GM18505 (cell line): ENCODE data around the gene DIDO1.

Experiments used
- ATAC-seq: cut with Tn5 transposase; IDR thresholded peaks from one replicate; pipeline ENCODE4 v1.9.1; 2021; ENCODE audit not compliant: unreplicated experiment
- POLR2A ChIP-seq: IDR thresholded peaks from 4 replicates; pipeline ENCODE4 v1.6.1; 2011; ENCODE audit warnings: borderline replicate concordance; ENCODE audit not compliant: insufficient read depth, insufficient read length; ENCODE audit errors: extremely low read depth

DIDO1 gene

GRCh38 chr20:62938105-62938888 is 12.0 kb upstream of the DIDO1 start, which contains the start of gene GID8:
Gene GID8, plus strand, starts transcription at chr20:62938147. Its CDS starts 3,356 bp downstream, at chr20:62941503.
- TF ChIP-seq POLR2A, result no peak
- ATAC-seq, result peak; percentile 46

GRCh38 chr20:62937268-62938104 is 11.2 kb upstream of the DIDO1 start:
- TF ChIP-seq POLR2A, result peak; percentile 80
- peak; percentile 82 for ATAC-seq

GRCh38 chr20:62935968-62936585 is 9.8 kb upstream of the DIDO1 start:
- no peak for ATAC-seq
- no peak for TF ChIP-seq POLR2A

- ATAC-seq, result no peak
Observed at GRCh38 chr20:62935204-62935967, 9.1 kb upstream of the DIDO1 start.

GRCh38 chr20:62933966-62934365 is 7.7 kb upstream of the DIDO1 start:
- no peak for TF ChIP-seq POLR2A
- no peak for ATAC-seq

More at GRCh38 chr20:62935204-62935967, 9.1 kb upstream of the DIDO1 start:
- TF ChIP-seq POLR2A, result no peak

GRCh38 chr20:62931464-62931863 is 5.2 kb upstream of the DIDO1 start:
- TF ChIP-seq POLR2A, result no peak
- ATAC-seq, result no peak

GRCh38 chr20:62929051-62929538 is 2.8 kb upstream of the DIDO1 start:
- no peak for ATAC-seq
- peak; percentile 36 for TF ChIP-seq POLR2A

- ATAC-seq, result no peak
- no peak for TF ChIP-seq POLR2A
Observed at GRCh38 chr20:62928246-62928939, 2.1 kb upstream of the DIDO1 start.

- no peak for TF ChIP-seq POLR2A
- ATAC-seq, result no peak
Observed at GRCh38 chr20:62927128-62927705, 912 bp upstream of the DIDO1 start.

- ATAC-seq, result peak; percentile 12
Observed at GRCh38 chr20:62925420-62926228, 681 bp downstream of the DIDO1 start.

GRCh38 chr20:62925076-62925419 is 1.3 kb downstream of the DIDO1 start:
- ATAC-seq, result no peak
- TF ChIP-seq POLR2A, result no peak

More at GRCh38 chr20:62925420-62926228, 681 bp downstream of the DIDO1 start:
- no peak for TF ChIP-seq POLR2A
